Upper lobe of right lung (tissue), 1 donor: ENCODE data around the gene VCL. TPM values are rescaled to one million over a fixed set of nuclear protein-coding genes. Genes with fewer than 3 reads are reported as not detected.

ENCODE experiments used
- ATAC-seq: fragments of 200-7000 bp; cut with Tn5 transposase; one replicate; pipeline ENCODE4 v1.9.1; 2020; ENCODE audit warnings: mild to moderate bottlenecking, moderate library complexity
- DNase-seq: peaks from one replicate; pipeline ENCODE4 v3.0.0-alpha.2; 2020
- H3K27ac ChIP-seq: fragments of 200-600 bp; one replicate; pipeline ENCODE4 v1.8.0; 2022
- H3K27me3 ChIP-seq: fragments of 200-600 bp; one replicate; pipeline ENCODE4 v1.8.0; 2022; ENCODE audit warnings: mild to moderate bottlenecking
- H3K36me3 ChIP-seq: fragments of 200-600 bp; one replicate; pipeline ENCODE4 v1.8.0; 2022
- H3K4me1 ChIP-seq: fragments of 200-600 bp; one replicate; pipeline ENCODE4 v1.8.0; 2022
- H3K4me3 ChIP-seq: fragments of 200-600 bp; one replicate; pipeline ENCODE4 v1.8.0; 2022; ENCODE audit warnings: mild to moderate bottlenecking
- H3K9me3 ChIP-seq: fragments of 200-600 bp; one replicate; pipeline ENCODE4 v1.8.0; 2022
- CTCF ChIP-seq: fragments of 200-600 bp; IDR thresholded peaks from one replicate; pipeline ENCODE4 v1.8.0; 2022; ENCODE audit warnings: antibody characterized with exemption
- intact Hi-C: fragments of 100-400 bp; cut with DNase I; formaldehyde crosslinking; loops from one replicate; pipeline ENCODE4 v1.11.0; 2022
- total RNA-seq: library from RNA; stranded (reverse); fragmentation: NEBNext Ultra II Directional; extraction: Animal tissue kit (Norgen Biotek cat#: 25700); gene quantifications from one replicate; pipeline ENCODE4 v1.2.1, GENCODE V29; 2021
- donor health status: DM: no; HTN: yes; CAD: no; lungs with severe emphysema.

Gene VCL
- total RNA-seq, 1 donor from 2014 or later: 148 TPM

- Histone ChIP-seq H3K27me3 (no peaks in the 10 kb centered on the region), H3K27ac (peak overlapping the region; percentile 28), H3K4me3 (no peak overlapping the region), H3K36me3 (peaks cover 96% of the 10 kb centered on the region), H3K9me3 (no peaks in the 10 kb centered on the region), H3K4me1 (peaks cover 9% of the 10 kb centered on the region)
- no peak for TF ChIP-seq CTCF
- intact Hi-C loops: no loop called here
- ATAC-seq (peak; percentile 48), DNase-seq (no peak)
Observed at GRCh38 chr10:74118804-74119203, 120.9 kb downstream of the VCL start.

GRCh38 chr10:74120911-74121310 is 123.0 kb downstream of the VCL start:
- DNase-seq (no peak), ATAC-seq (no peak)
- Histone ChIP-seq H3K9me3 (no peaks in the 10 kb centered on the region), H3K4me1 (peaks cover 9% of the 10 kb centered on the region), H3K36me3 (peaks cover 98% of the 10 kb centered on the region), H3K27me3 (no peaks in the 10 kb centered on the region), H3K27ac (no peak overlapping the region), H3K4me3 (no peak overlapping the region)
- no peak for TF ChIP-seq CTCF
- intact Hi-C loops: no loop called here

- no peak for TF ChIP-seq CTCF
- DNase-seq: no peak
Observed at GRCh38 chr10:74121368-74121767, 123.5 kb downstream of the VCL start.

GRCh38 chr10:74122060-74122459 is 124.1 kb downstream of the VCL start:
- H3K9me3 ChIP-seq: no peaks in the 10 kb centered on the region
- no peak for TF ChIP-seq CTCF
- H3K4me3 ChIP-seq: no peak overlapping the region
- DNase-seq: no peak
- H3K27ac ChIP-seq: no peak overlapping the region
- no peaks in the 10 kb centered on the region for H3K27me3 ChIP-seq
- intact Hi-C loops: no loop called here
- H3K36me3 ChIP-seq: peaks cover 98% of the 10 kb centered on the region
- no peak for ATAC-seq
- peaks cover 9% of the 10 kb centered on the region for H3K4me1 ChIP-seq

More at GRCh38 chr10:74121368-74121767, 123.5 kb downstream of the VCL start:
- no peak for ATAC-seq
- Histone ChIP-seq H3K4me1 (peaks cover 9% of the 10 kb centered on the region), H3K27ac (no peak overlapping the region), H3K4me3 (no peak overlapping the region), H3K9me3 (no peaks in the 10 kb centered on the region), H3K36me3 (peaks cover 98% of the 10 kb centered on the region), H3K27me3 (no peaks in the 10 kb centered on the region)
- intact Hi-C loops: no loop called here

GRCh38 chr10:74123081-74123480 is 125.2 kb downstream of the VCL start:
- ATAC-seq (no peak), DNase-seq (no peak)
- Histone ChIP-seq H3K27me3 (no peaks in the 10 kb centered on the region), H3K9me3 (no peaks in the 10 kb centered on the region), H3K36me3 (peaks cover 99% of the 10 kb centered on the region), H3K4me3 (no peak overlapping the region), H3K27ac (no peak overlapping the region), H3K4me1 (peaks cover 9% of the 10 kb centered on the region)
- TF ChIP-seq CTCF: no peak
- intact Hi-C loops: no loop called here
